ENCODE measurements around the gene NDUFV3. TPM values are rescaled to one million over a fixed set of nuclear protein-coding genes. Genes with fewer than 3 reads are reported as not detected.
"Not testable (repeated sequence)": the region's sequence is repeated elsewhere in the genome, so short reads cannot be mapped to it uniquely, and the experiment has no call there.

NDUFV3 gene
- total RNA-seq, 1 donor from 2014 or later = 33.9 TPM

- intact Hi-C loops (cut with micrococcal nuclease) = no loop called here
These were observed 12.8 kb upstream of the NDUFV3 start for GRCh38 chr21:42880352-42880751.

DNA sequence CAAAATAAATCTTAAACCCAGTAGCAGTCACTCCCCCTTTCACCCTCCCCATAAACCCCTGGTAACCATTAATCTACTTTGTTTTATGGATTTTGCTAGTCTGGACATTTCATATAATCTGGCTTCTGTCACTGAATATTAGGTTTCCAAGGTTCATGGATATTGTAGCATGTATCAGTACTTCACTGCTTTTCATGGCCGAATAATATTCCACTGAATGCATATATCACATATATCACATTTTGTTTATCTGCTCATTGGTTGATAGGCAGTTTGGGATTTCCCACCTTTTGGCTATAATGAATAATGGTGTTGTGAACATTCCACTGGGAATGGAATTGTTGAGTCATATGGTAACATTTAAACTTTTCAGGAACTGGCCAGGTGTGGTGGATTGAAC, 9.2 kb upstream of the NDUFV3 start:
- intact Hi-C loops (cut with micrococcal nuclease) = loop anchor here (1.0 kb wide), 1 partner anchor 33 kb away; no protein-coding TSS in a partner anchor

DNA sequence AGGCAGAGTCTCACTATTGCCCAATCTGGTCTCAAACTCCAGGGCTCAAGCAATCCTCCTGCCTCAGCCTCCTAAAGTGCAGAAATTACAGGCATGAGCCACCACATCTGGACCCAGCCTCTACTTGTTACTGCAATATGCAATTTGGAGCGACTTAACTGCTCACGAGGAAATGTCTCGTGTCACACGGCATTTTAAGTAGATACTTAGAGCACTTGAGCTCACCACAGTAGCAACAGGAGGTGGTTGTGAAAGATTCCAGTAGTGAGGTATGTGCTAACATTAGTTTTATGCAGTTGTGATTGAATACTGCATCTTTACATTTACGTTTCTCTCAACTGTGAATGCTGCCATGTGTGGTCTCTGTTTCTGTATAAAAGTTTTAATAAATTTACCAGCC, 5.8 kb upstream of the NDUFV3 start:
- intact Hi-C loops (cut with micrococcal nuclease) = no loop called here

- intact Hi-C loops (cut with micrococcal nuclease) = loop anchor here (10.0 kb wide), 1 partner anchor 822 kb away; the partner anchor contains the start of gene PDXK
These were observed 553 bp upstream of the NDUFV3 start for GRCh38 chr21:42892582-42892930.

DNA sequence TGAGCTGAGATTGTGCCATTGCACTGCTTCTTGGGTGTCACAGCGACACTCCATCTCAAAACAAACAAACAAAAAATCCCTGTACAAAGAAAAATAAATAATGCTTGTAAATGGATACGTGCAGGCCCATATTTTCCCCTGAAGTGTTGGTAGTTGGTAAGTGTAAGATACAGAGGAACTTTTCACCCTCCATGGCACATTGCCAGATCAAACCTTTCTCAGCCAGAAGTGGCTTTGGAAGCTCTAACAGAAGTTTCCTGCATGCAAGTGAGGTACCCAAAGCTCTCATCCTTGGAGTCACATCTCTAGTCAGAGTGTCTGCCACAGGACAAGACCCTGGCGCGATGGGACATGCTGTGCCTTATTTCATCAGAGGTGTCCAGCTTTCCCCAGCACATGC, 7.3 kb downstream of the NDUFV3 start:
- intact Hi-C loops (cut with micrococcal nuclease) = no loop called here

- intact Hi-C loops (cut with micrococcal nuclease) = no loop called here
These were observed 10.7 kb downstream of the NDUFV3 start for GRCh38 chr21:42903817-42904216.

DNA sequence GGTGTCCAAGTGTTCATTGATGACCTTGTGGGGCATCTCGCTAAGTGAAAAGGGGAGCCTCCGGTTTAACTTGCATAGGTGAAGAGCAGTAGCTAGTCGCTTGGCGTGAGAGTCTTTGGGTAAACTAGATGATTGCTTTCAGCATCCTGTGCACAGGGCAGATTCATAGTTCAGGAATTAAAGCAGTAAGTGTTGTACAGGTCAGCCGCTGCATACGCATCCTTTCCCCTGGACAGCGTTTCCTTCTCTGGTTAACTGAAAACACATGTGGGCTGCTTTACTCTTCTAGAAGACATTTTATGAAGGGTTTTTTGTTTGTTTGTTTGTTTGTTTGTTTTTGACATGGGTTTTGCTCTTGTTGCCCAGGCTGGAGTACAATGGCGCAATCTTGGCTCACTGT, 12.1 kb downstream of the NDUFV3 start:
- intact Hi-C loops (cut with micrococcal nuclease) = no loop called here

DNA sequence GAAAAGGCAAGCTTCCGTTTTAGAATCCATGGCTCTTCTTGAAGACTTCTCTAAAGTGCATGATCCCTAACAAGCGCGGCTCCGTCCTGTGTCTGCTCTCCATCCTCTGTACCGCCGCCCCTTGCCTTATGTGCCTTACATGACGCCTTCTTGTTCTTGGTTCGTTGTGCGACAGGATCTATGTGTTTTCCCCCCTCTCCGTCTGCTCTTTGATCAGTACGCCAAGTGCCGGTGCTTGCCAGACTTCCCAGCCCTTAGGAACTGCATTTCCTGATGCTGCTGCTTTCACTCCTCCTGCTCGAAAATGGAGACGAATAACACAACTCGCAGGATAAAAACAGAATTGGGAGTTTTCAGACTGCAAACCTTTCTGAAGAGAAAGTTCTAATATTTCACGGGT, 13.1 kb downstream of the NDUFV3 start:
- intact Hi-C loops (cut with micrococcal nuclease) = no loop called here

DNA sequence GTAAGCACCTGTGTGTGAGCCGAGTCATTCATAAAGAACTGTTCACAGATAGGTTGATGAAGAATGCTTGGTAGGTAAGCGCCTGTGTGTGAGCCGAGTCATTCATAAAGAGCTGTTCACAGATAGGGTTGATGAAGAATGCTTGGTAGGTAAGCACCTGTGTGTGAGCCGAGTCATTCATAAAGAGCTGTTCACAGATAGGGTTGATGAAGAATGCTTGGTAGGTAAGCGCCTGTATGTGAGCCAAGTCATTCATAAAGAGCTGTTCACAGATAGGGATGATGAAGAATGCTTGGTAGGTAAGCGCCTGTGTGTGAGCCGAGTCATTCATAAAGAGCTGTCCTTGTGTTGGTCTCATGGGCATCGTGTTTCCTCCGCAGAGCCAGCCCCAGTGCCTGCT, 15.4 kb downstream of the NDUFV3 start:
- intact Hi-C loops (cut with micrococcal nuclease) = not testable (repeated sequence)

DNA sequence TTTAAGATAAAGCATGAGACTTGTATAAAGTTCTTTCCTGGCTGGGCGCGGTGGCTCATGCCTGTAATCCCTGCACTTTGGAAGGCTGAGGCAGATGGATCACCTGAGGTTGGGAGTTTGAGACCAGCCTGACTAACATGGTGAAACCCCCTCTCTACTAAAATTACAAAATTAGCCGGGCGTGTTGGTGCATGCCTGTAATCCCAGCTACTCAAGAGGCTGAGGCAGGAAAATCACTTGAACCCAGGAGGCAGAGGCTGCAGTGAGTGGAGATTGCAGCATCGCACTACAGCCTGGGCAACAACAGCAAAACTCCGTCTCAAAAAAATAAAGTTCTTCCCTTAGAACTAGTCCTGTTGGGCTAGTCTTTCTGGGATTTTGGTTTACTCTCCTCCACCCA, 18.8 kb downstream of the NDUFV3 start:
- intact Hi-C loops (cut with micrococcal nuclease) = loop anchor here (10.0 kb wide), 1 partner anchor 47 kb away; no protein-coding TSS in a partner anchor

GRCh38 chr21:42913476-42913875, 20.4 kb downstream of the NDUFV3 start:
- intact Hi-C loops (cut with micrococcal nuclease) = loop anchor here (10.0 kb wide), 1 partner anchor 49 kb away; no protein-coding TSS in a partner anchor

DNA sequence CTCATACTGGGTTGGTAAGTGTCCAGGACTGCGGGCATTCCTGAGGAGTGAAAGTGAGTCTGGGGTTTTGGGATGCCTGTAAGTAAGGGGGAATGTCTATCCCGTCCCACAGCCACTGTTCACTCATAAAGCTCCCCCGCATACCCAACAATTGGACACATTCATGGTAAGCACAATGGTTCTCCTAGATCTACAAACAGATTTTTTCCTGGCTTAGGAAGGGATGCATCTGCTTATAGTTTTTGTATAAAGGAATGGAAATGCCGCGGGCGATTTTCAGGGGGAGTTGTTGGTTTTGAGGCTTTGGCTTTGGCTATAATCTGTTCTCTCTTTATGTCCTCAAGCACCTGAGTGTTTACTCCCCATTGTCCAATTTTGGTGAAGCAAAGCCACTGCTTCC, 25.2 kb downstream of the NDUFV3 start:
- intact Hi-C loops (cut with micrococcal nuclease) = loop anchor here (10.0 kb wide), 1 partner anchor 53 kb away; no protein-coding TSS in a partner anchor

DNA sequence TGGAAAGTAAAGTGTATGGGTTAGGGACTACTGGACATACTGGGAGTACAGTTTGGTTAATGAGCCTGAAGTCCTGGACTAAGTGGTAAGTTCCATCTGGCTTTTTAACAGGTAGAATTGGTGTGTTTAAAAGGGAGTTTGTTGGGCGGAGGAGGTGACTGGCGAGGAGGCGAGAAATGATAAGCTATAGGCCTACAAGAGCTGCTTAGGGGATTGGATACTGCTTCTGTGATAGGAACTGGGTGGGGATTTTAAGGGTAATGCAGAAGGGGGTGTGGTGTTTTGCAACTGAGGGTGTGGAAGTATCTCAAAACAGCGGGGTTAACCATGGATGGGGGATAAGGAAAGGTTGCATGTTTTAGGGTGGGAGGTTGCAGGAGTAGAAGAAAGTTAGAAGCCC, 28.8 kb downstream of the NDUFV3 start:
- intact Hi-C loops (cut with micrococcal nuclease) = loop anchor here (5.0 kb wide), 1 partner anchor 35 kb away; no protein-coding TSS in a partner anchor

GRCh38 chr21:42922918-42923317, 29.8 kb downstream of the NDUFV3 start:
- intact Hi-C loops (cut with micrococcal nuclease) = loop anchor here (1.0 to 5.0 kb wide), 2 partner anchors 34 to 723 kb away; no protein-coding TSS in a partner anchor

DNA sequence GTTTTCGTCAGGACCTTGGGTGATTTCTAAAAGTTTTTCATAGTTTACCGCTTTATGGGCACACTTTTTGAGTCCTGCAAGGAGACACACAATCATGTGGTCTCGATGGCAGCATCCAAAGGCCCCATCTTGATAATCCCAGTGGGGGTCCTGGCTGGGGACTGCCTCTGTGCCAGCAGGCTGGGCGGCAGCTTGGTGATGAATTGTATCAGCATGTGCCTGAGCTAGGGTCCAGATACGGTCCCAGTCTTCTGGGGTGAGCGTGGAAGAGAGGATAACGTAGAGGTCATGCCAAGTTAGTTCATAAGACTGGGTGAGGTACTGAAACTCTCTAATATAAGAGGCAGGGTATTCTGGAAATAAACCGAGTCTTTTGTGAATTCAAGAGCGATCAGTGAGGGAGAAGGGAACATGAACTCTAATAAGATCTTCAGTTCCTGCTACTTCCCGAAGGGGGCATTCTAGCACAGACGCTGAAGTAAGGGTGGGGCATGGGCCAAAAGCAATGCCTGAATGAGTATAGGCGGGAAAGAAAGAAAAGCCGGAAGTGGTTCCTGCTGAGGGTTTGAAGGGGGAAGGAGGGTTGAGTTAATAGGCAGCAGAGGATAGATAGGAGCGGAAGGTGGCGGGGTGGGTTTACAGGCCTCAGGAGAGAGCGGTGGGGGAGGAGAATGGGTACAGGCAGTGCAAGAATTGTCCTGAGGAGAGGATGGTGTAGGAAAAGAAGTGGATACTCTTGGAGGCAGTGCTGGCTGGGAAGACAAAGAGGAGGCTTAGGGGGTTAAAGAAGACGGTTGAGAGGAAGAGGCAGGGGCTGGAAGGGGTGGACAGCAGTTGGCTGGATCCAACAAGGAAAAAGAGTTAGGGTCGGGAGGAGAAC, 30.7 kb downstream of the NDUFV3 start:
- intact Hi-C loops (cut with micrococcal nuclease) = loop anchor here (1.0 to 5.0 kb wide), 5 partner anchors 30 to 723 kb away; partner anchors contain the start of genes NDUFV3, PKNOX1 and WDR4

DNA sequence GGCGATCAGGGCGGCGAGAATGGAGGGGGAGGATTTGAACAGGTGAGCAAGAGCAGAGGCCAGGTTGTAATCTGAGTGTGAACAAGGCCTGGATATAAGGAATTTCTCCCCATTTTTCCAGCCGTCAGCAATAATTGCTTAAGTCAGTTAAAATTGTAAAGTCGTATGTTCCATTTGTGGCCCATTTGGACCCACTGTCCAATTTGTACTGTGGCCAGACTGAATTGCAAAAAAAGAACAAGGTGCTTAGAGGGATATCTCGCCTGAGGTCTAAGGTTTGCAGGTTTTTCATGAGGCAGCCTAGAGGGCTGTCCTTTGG, 31.3 kb downstream of the NDUFV3 start:
- intact Hi-C loops (cut with micrococcal nuclease) = loop anchor here (1.0 to 5.0 kb wide), 4 partner anchors 31 to 50 kb away; partner anchors contain the start of genes NDUFV3, PKNOX1 and WDR4

GRCh38 chr21:42925114-42925926, 32.2 kb downstream of the NDUFV3 start, which contains the start of gene ERVH48-1:
TSS of gene ERVH48-1 (minus strand) at chr21:42925630. CDS start at chr21:42919006, 6,624 bp downstream.
- intact Hi-C loops (cut with micrococcal nuclease) = no loop called here

- intact Hi-C loops (cut with micrococcal nuclease) = not testable (repeated sequence)
These were observed 34.5 kb downstream of the NDUFV3 start for GRCh38 chr21:42927474-42928200.

DNA sequence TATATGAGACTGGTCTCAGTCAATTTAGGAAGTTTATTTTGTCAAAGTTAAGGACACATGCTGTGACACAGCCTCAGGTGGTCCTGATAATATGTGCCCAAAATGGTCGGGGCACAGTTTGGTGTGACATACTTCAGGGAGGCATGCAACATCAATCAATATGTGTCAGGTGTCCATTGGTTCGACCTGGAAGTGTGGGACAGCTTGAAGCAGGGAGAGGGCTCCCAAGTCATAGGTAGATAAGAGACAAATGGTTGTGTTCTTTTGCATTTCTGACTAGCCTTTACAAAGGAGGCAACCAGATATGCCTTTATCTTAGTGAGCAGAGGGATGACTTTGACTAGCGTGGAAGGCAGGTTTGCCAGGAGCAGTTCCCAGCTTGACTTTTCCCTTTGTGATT, 36.9 kb downstream of the NDUFV3 start:
- intact Hi-C loops (cut with micrococcal nuclease) = no loop called here

GRCh38 chr21:42931560-42932235, 38.6 kb downstream of the NDUFV3 start:
- intact Hi-C loops (cut with micrococcal nuclease) = no loop called here
